Lower leg skin (tissue), 3 donors: ENCODE results near the gene CCL24.

ENCODE experiments used
- CTCF ChIP-seq, 3 donors: fragments of 450-650 bp; IDR thresholded peaks; one replicate each; pipeline ENCODE4 v1.5.1; 2016; ENCODE audit warnings: antibody characterized with exemption in 3 of 3, mild to moderate bottlenecking in 3 of 3, moderate library complexity in 2 of 3
- POLR2A ChIP-seq, 2 donors: fragments of 450-650 bp; IDR thresholded peaks; one replicate each; pipeline ENCODE4 v1.6.1; 2016 to 2017; ENCODE audit warnings: antibody characterized with exemption in 2 of 2, mild to moderate bottlenecking in 1 of 2, moderate library complexity in 1 of 2

GRCh38 chr7:75795831-75796285 is 17.7 kb downstream of the CCL24 start:
- TF ChIP-seq CTCF (IDR thresholded peaks at IDR 0.05) (no peak), POLR2A (IDR thresholded peaks at IDR 0.05) (no peak)
